Measurements from ENCODE around the gene SEMA3F. TPM values are rescaled to one million over a fixed set of nuclear protein-coding genes. Genes with fewer than 3 reads are reported as not detected.

Gene SEMA3F
- total and polyA plus RNA-seq, 2 experiments from 2014 or later: 2.3 to 67.6 TPM

GRCh38 chr3:50128001-50128400 lies 27.1 kb upstream of the SEMA3F start:
- ATAC-seq: no peak
- Histone ChIP-seq H3K36me3 (ENCODE audit: insufficient read depth) (no peaks in the 10 kb centered on the region), H3K79me2 (replicated peaks; ENCODE audit: insufficient read depth) (no peaks in the 10 kb centered on the region), H3K4me3 (no peak overlapping the region), H3K27me3 (ENCODE audit: insufficient read depth) (no peaks in the 10 kb centered on the region), H3F3A (replicated peaks; ENCODE audit: low read depth) (no peaks in the 10 kb centered on the region), H2AFZ (no peak overlapping the region), H3K4me1 (ENCODE audit: insufficient read depth) (peaks cover 22% of the 10 kb centered on the region), H3K4me2 (no peak overlapping the region), H3K9me2 (ENCODE audit: insufficient read depth) (no peaks in the 10 kb centered on the region), H3K27ac (ENCODE audit: low read depth) (no peak overlapping the region), H4K20me1 (replicated peaks; ENCODE audit: insufficient read depth) (no peaks in the 10 kb centered on the region)
- peaks cover 40% of the 10 kb centered on the region for H3K4me1 Mint-ChIP-seq
- peaks cover 26% of the 10 kb centered on the region for H3K27me3 Mint-ChIP-seq (ENCODE audit: insufficient read depth, low read depth, poor library complexity)
- TF ChIP-seq NANOG (IDR thresholded peaks at IDR 0.05; ENCODE audit: borderline replicate concordance): no peak
- TF ChIP-seq ZNF331 (CRISPR knock-in tag; IDR thresholded peaks at IDR 0.05; ENCODE audit: low read depth): no peak
- TF ChIP-seq EZH2 (IDR thresholded peaks at IDR 0.05; ENCODE audit: low read depth, unreplicated experiment): no peak
- TF ChIP-seq ZNF114 (CRISPR knock-in tag; IDR thresholded peaks at IDR 0.05): no peak
- TF ChIP-seq CTCF (conservative IDR thresholded peaks at IDR 0.05; ENCODE audit: low read depth in 2 of 2): no peak
- TF ChIP-seq ETS1 (IDR thresholded peaks at IDR 0.05): no peak
- TF ChIP-seq CREB1 (CRISPR knock-in tag; IDR thresholded peaks at IDR 0.05; ENCODE audit: low read depth): no peak
- TF ChIP-seq, protein P1, sequence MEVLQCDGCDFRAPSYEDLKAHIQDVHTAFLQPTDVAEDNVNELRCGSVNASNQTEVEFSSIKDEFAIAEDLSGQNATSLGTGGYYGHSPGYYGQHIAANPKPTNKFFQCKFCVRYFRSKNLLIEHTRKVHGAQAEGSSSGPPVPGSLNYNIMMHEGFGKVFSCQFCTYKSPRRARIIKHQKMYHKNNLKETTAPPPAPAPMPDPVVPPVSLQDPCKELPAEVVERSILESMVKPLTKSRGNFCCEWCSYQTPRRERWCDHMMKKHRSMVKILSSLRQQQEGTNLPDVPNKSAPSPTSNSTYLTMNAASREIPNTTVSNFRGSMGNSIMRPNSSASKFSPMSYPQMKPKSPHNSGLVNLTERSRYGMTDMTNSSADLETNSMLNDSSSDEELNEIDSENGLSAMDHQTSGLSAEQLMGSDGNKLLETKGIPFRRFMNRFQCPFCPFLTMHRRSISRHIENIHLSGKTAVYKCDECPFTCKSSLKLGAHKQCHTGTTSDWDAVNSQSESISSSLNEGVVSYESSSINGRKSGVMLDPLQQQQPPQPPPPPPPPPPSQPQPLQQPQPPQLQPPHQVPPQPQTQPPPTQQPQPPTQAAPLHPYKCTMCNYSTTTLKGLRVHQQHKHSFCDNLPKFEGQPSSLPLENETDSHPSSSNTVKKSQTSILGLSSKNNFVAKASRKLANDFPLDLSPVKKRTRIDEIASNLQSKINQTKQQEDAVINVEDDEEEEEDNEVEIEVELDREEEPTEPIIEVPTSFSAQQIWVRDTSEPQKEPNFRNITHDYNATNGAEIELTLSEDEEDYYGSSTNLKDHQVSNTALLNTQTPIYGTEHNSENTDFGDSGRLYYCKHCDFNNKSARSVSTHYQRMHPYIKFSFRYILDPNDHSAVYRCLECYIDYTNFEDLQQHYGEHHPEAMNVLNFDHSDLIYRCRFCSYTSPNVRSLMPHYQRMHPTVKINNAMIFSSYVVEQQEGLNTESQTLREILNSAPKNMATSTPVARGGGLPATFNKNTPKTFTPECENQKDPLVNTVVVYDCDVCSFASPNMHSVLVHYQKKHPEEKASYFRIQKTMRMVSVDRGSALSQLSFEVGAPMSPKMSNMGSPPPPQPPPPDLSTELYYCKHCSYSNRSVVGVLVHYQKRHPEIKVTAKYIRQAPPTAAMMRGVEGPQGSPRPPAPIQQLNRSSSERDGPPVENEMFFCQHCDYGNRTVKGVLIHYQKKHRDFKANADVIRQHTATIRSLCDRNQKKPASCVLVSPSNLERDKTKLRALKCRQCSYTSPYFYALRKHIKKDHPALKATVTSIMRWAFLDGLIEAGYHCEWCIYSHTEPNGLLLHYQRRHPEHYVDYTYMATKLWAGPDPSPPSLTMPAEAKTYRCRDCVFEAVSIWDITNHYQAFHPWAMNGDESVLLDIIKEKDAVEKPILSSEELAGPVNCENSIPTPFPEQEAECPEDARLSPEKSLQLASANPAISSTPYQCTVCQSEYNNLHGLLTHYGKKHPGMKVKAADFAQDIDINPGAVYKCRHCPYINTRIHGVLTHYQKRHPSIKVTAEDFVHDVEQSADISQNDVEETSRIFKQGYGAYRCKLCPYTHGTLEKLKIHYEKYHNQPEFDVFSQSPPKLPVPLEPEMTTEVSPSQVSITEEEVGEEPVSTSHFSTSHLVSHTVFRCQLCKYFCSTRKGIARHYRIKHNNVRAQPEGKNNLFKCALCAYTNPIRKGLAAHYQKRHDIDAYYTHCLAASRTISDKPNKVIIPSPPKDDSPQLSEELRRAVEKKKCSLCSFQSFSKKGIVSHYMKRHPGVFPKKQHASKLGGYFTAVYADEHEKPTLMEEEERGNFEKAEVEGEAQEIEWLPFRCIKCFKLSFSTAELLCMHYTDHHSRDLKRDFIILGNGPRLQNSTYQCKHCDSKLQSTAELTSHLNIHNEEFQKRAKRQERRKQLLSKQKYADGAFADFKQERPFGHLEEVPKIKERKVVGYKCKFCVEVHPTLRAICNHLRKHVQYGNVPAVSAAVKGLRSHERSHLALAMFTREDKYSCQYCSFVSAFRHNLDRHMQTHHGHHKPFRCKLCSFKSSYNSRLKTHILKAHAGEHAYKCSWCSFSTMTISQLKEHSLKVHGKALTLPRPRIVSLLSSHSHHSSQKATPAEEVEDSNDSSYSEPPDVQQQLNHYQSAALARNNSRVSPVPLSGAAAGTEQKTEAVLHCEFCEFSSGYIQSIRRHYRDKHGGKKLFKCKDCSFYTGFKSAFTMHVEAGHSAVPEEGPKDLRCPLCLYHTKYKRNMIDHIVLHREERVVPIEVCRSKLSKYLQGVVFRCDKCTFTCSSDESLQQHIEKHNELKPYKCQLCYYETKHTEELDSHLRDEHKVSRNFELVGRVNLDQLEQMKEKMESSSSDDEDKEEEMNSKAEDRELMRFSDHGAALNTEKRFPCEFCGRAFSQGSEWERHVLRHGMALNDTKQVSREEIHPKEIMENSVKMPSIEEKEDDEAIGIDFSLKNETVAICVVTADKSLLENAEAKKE (CRISPR knock-in tag; IDR thresholded peaks at IDR 0.05): no peak
- TF ChIP-seq REST (IDR thresholded peaks at IDR 0.05; ENCODE audit: unreplicated experiment): no peak
- TF ChIP-seq EZH2phosphoT487 (IDR thresholded peaks at IDR 0.05; ENCODE audit: unreplicated experiment): no peak
- no peak for TF ChIP-seq JUNB (IDR thresholded peaks at IDR 0.05; ENCODE audit: unreplicated experiment)
- TF ChIP-seq POLR2AphosphoS5 (IDR thresholded peaks at IDR 0.05; ENCODE audit: low read depth): no peak
- TF ChIP-seq STAT1 (IDR thresholded peaks at IDR 0.05; ENCODE audit: unreplicated experiment): no peak
- H3K9me3 Mint-ChIP-seq: no peaks in the 10 kb centered on the region
- no peak overlapping the region for H3K4me3 Mint-ChIP-seq
- no peaks in the 10 kb centered on the region; the same call in 2 of the 3 replicates for H3K36me3 Mint-ChIP-seq (ENCODE audit: low read depth)
- no peak overlapping the region for H3K27ac Mint-ChIP-seq
- no peak for DNase-seq (ENCODE audit: low spot score)

Measured in GM23338 (cell line).